ENCODE data around the gene ZFP69.
"Not testable (repeated sequence)": the region's sequence is repeated elsewhere in the genome, so short reads cannot be mapped to it uniquely, and the experiment has no call there.

- TF ChIP-seq CTCF (IDR thresholded peaks at IDR 0.05; ENCODE audit: low read depth, low read length); EZH2phosphoT487 (IDR thresholded peaks at IDR 0.05; ENCODE audit: low read depth): not testable (repeated sequence)
These were observed 25.6 kb downstream of the ZFP69 start for GRCh38 chr1:40502651-40503050.
